Adrenal gland (tissue), 5 donors: ENCODE measurements around the gene PLXNA4.

ENCODE experiments used
- POLR2A ChIP-seq, 2 donors: fragments of 450-650 bp; IDR thresholded peaks; one replicate each; pipeline ENCODE4 v1.6.1; 2017; ENCODE audit warnings: antibody characterized with exemption in 2 of 2, mild to moderate bottlenecking in 2 of 2, moderate library complexity in 1 of 2
- TF ChIP-seq, protein P1 (sequence below), 6 experiments: fragments of 450-650 bp in 4 of 6; fragments of 200-600 bp in 2 of 6; sonication (generic) in 1 of 6; IDR thresholded peaks; 1 replicate in 5 of 6; 2 replicates in 1 of 6; pipeline versions ENCODE4 v1.5.1 to v1.8.0; 2016 to 2021; ENCODE audit warnings: antibody characterized with exemption in 6 of 6, mild to moderate bottlenecking in 2 of 6, moderate library complexity in 1 of 6
- donor health status: DM: no; HTN: no; CAD: no.

- TF ChIP-seq POLR2A (IDR thresholded peaks at IDR 0.05), result no peak
- TF ChIP-seq, protein P1, sequence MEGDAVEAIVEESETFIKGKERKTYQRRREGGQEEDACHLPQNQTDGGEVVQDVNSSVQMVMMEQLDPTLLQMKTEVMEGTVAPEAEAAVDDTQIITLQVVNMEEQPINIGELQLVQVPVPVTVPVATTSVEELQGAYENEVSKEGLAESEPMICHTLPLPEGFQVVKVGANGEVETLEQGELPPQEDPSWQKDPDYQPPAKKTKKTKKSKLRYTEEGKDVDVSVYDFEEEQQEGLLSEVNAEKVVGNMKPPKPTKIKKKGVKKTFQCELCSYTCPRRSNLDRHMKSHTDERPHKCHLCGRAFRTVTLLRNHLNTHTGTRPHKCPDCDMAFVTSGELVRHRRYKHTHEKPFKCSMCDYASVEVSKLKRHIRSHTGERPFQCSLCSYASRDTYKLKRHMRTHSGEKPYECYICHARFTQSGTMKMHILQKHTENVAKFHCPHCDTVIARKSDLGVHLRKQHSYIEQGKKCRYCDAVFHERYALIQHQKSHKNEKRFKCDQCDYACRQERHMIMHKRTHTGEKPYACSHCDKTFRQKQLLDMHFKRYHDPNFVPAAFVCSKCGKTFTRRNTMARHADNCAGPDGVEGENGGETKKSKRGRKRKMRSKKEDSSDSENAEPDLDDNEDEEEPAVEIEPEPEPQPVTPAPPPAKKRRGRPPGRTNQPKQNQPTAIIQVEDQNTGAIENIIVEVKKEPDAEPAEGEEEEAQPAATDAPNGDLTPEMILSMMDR (IDR thresholded peaks at IDR 0.05), result no peak
Observed at GRCh38 chr7:132243051-132243450, 333.2 kb downstream of the PLXNA4 start.
